IMR-90 (cell line): ENCODE measurements around the gene RAB40C. TPM values are rescaled to one million over a fixed set of nuclear protein-coding genes. Genes with fewer than 3 reads are reported as not detected.

Source experiments
- ATAC-seq: fragments of 200-7000 bp; cut with Tn5 transposase; 2 replicates; pipeline ENCODE4 v1.9.1; 2020; ENCODE audit warnings: low read depth, mild to moderate bottlenecking, moderate library complexity
- BruUV-seq: library from RNA; stranded (reverse); fragments of 400-500 nt; replicated peaks from 2 replicates; lab custom pipeline; 2021; lab: Mats Ljungman, UMichigan
- CTCF ChIA-PET: fragments of 300-600 bp; formaldehyde crosslinking; extraction: SDS; loops from one replicate; lab custom pipeline; 2021; ENCODE audit warnings: antibody characterized with exemption; lab: Yijun Ruan, JAX
- POLR2A ChIA-PET: fragments of 300-600 bp; sonication (Branson Sonifier 250); formaldehyde crosslinking; loops from one replicate; lab custom pipeline; 2022; ENCODE audit warnings: antibody characterized with exemption; ENCODE audit not compliant: unreplicated experiment; lab: Charles Lee
- DNase-seq: peaks from one replicate; pipeline ENCODE4 v3.0.0; 2013
- H2AFZ ChIP-seq: replicated peaks from 2 replicates; pipeline ENCODE3; 2013; ENCODE audit warnings: low read length, mild to moderate bottlenecking; ENCODE audit not compliant: poor library complexity
- H2AK5ac ChIP-seq: 2 replicates; pipeline ENCODE4 v1.6.1; 2013; ENCODE audit warnings: low read depth, low read length, inconsistent platforms
- H2AK9ac ChIP-seq: replicated peaks from 2 replicates; pipeline ENCODE3; 2013; ENCODE audit warnings: mild to moderate bottlenecking, low read depth, low read length, moderate library complexity; ENCODE audit not compliant: poor library complexity
- H2BK120ac ChIP-seq: 2 replicates; pipeline ENCODE4 v1.6.1; 2013; ENCODE audit warnings: low read depth, low read length, inconsistent platforms
- H2BK15ac ChIP-seq: 3 replicates; pipeline ENCODE4 v1.6.1; 2013; ENCODE audit warnings: low read depth, low read length, inconsistent platforms
- H2BK20ac ChIP-seq: 2 replicates; pipeline ENCODE4 v1.6.1; 2013; ENCODE audit warnings: low read depth, mild to moderate bottlenecking, inconsistent platforms, low read length, moderate library complexity
- H2BK5ac ChIP-seq: 2 replicates; pipeline ENCODE4 v1.6.1; 2013; ENCODE audit warnings: mild to moderate bottlenecking, low read depth, low read length, inconsistent platforms; ENCODE audit not compliant: poor library complexity, severe bottlenecking
- H3K14ac ChIP-seq: replicated peaks from 2 replicates; pipeline ENCODE4 v1.6.1; 2013; ENCODE audit warnings: low read depth, low read length, inconsistent platforms
- H3K18ac ChIP-seq: 2 replicates; pipeline ENCODE4 v1.6.1; 2013; ENCODE audit warnings: low read depth, low read length, control low read depth
- H3K23ac ChIP-seq: 2 replicates; pipeline ENCODE4 v1.6.1; 2013; ENCODE audit warnings: low read depth, low read length, inconsistent platforms
- H3K27ac ChIP-seq: 2 replicates; pipeline ENCODE4 v1.5.1; 2013; ENCODE audit warnings: mild to moderate bottlenecking, control low read depth, low read length; ENCODE audit not compliant: insufficient read depth
- H3K27me3 ChIP-seq: 2 replicates; pipeline ENCODE4 v1.6.1; 2013; ENCODE audit warnings: low read length; ENCODE audit not compliant: control insufficient read depth, insufficient read depth
- H3K36me3 ChIP-seq: 2 replicates; pipeline ENCODE4 v1.6.1; 2013; ENCODE audit warnings: low read length, mixed read lengths; ENCODE audit not compliant: control insufficient read depth, insufficient read depth
- H3K4ac ChIP-seq: 2 replicates; pipeline ENCODE4 v1.6.1; 2013; ENCODE audit warnings: low read depth, low read length, inconsistent platforms
- H3K4me1 ChIP-seq: 2 replicates; pipeline ENCODE4 v1.6.1; 2013; ENCODE audit warnings: low read length, mixed read lengths; ENCODE audit not compliant: control insufficient read depth, insufficient read depth
- H3K4me2 ChIP-seq: 2 replicates; pipeline ENCODE4 v1.6.1; 2013; ENCODE audit warnings: low read depth, mild to moderate bottlenecking, control low read depth, low read length, moderate library complexity
- H3K4me3 ChIP-seq: 2 replicates; pipeline ENCODE4 v1.5.1; 2013; ENCODE audit warnings: low read depth, mild to moderate bottlenecking, control low read depth, low read length, moderate library complexity; ENCODE audit not compliant: insufficient read depth
- H3K56ac ChIP-seq: 2 replicates; pipeline ENCODE4 v1.6.1; 2013; ENCODE audit warnings: low read length, inconsistent platforms; ENCODE audit not compliant: insufficient read depth; ENCODE audit errors: extremely low read depth
- H3K79me1 ChIP-seq, 2 experiments: 2 replicates each; pipeline ENCODE4 v1.6.1; 2013; ENCODE audit warnings: low read length in 2 of 2, inconsistent platforms in 1 of 2, low read depth in 1 of 2
- H3K9ac ChIP-seq: 2 replicates; pipeline ENCODE4 v1.6.1; 2013; ENCODE audit warnings: low read depth, low read length, control low read depth
- H3K9me1 ChIP-seq: 2 replicates; pipeline ENCODE4 v1.6.1; 2013; ENCODE audit warnings: low read length, inconsistent platforms; ENCODE audit not compliant: insufficient read depth
- H3K9me3 ChIP-seq: 2 replicates; pipeline ENCODE4 v1.6.1; 2013; ENCODE audit warnings: low read length; ENCODE audit not compliant: control insufficient read depth, insufficient read depth
- H4K20me1 ChIP-seq: 2 replicates; pipeline ENCODE4 v1.6.1; 2013; ENCODE audit warnings: low read length, inconsistent platforms; ENCODE audit not compliant: insufficient read depth
- H4K5ac ChIP-seq: 2 replicates; pipeline ENCODE4 v1.6.1; 2013; ENCODE audit warnings: mild to moderate bottlenecking, low read depth, low read length, control low read depth
- H4K8ac ChIP-seq, 2 experiments: 2 replicates each; pipeline ENCODE4 v1.6.1; 2013; ENCODE audit warnings: low read depth in 2 of 2, low read length in 2 of 2, control low read depth in 1 of 2, inconsistent platforms in 1 of 2
- H4K91ac ChIP-seq: 2 replicates; pipeline ENCODE4 v1.6.1; 2013; ENCODE audit warnings: low read depth, low read length, inconsistent platforms; ENCODE audit not compliant: insufficient read depth
- BHLHE40 ChIP-seq: fragments of 150-350 bp; IDR thresholded peaks from 2 replicates; pipeline ENCODE4 v1.6.1; 2016; ENCODE audit warnings: mild to moderate bottlenecking, low read depth, low read length
- CHD1 ChIP-seq: IDR thresholded peaks from 2 replicates; pipeline ENCODE4 v1.6.1; 2012; ENCODE audit warnings: low read depth, low read length, improper control_type of control experiment
- FOS ChIP-seq: fragments of 150-350 bp; IDR thresholded peaks from 2 replicates; pipeline ENCODE4 v1.6.1; 2016; ENCODE audit warnings: low read depth, low read length
- MAZ ChIP-seq: IDR thresholded peaks from 2 replicates; pipeline ENCODE4 v1.6.1; 2012; ENCODE audit warnings: low read depth, mild to moderate bottlenecking, low read length, improper control_type of control experiment, moderate library complexity, borderline replicate concordance
- MXI1 ChIP-seq: IDR thresholded peaks from 2 replicates; pipeline ENCODE4 v1.6.1; 2012; ENCODE audit warnings: low read depth, mild to moderate bottlenecking, low read length, moderate library complexity, borderline replicate concordance
- NFE2L2 ChIP-seq: fragments of 150-350 bp; IDR thresholded peaks from 2 replicates; pipeline ENCODE4 v1.6.1; 2016; ENCODE audit warnings: low read depth, mild to moderate bottlenecking, low read length
- POLR2A ChIP-seq: IDR thresholded peaks from 2 replicates; pipeline ENCODE4 v1.6.1; 2012; ENCODE audit warnings: mild to moderate bottlenecking, low read depth, low read length
- RAD21 ChIP-seq: IDR thresholded peaks from 2 replicates; pipeline ENCODE4 v1.6.1; 2012; ENCODE audit warnings: low read length, improper control_type of control experiment
- RCOR1 ChIP-seq: IDR thresholded peaks from 2 replicates; pipeline ENCODE4 v1.6.1; 2012; ENCODE audit warnings: mild to moderate bottlenecking, low read length, improper control_type of control experiment; ENCODE audit not compliant: insufficient replicate concordance
- SMC3 ChIP-seq: fragments of 150-350 bp; IDR thresholded peaks from 2 replicates; pipeline ENCODE4 v1.6.1; 2016; ENCODE audit warnings: low read depth, mild to moderate bottlenecking, antibody characterized with exemption, low read length, moderate library complexity
- USF2 ChIP-seq: fragments of 150-350 bp; IDR thresholded peaks from 2 replicates; pipeline ENCODE4 v1.6.1; 2017; ENCODE audit warnings: mild to moderate bottlenecking, antibody characterized with exemption, low read length, low read depth
- WGBS, 2 experiments: methylation state at CpG; one replicate each; pipeline versions ENCODE4 v1.1.5 to v1.1.7; 2013; ENCODE audit warnings: missing lambda C conversion rate in 2 of 2; ENCODE audit not compliant: insufficient read length in 1 of 2; ENCODE audit errors: extremely low coverage in 2 of 2; 5-methylcytosine and 5-hydroxymethylcytosine counted together
- dilution Hi-C: fragments of 300-500 bp; cut with HindIII; formaldehyde crosslinking; loops from one replicate; pipeline ENCODE4 v1.14.3; 2018; ENCODE audit warnings: low sequenced_read_pairs; ENCODE audit not compliant: unreplicated experiment
- in situ Hi-C: fragments of 300-500 bp; cut with MboI; formaldehyde crosslinking; loops from 3 replicates; pipeline ENCODE4 v1.14.3; 2019; ENCODE audit warnings: low sequenced_read_pairs, inconsistent platforms, mixed read lengths
- intact Hi-C: fragments of 100-400 bp; cut with micrococcal nuclease; formaldehyde crosslinking; loops from 2 replicates; pipeline ENCODE4 v1.10.0; 2022
- polyA plus RNA-seq, 3 experiments: library from polyadenylated mRNA; depleted of rRNA; stranded (reverse); fragments of >200 nt; gene quantifications; 2 replicates each; pipeline ENCODE4 v1.2.3, GENCODE V29; 2012; ENCODE audit warnings: low replicate concordance in 1 of 3
- total RNA-seq: library from RNA; depleted of rRNA; stranded (reverse); fragments of >200 nt; gene quantifications from 2 replicates; pipeline ENCODE4 v1.2.3, GENCODE V29; 2012
- TF ChIP-seq, protein P1 (sequence below): fragments of 150-350 bp; IDR thresholded peaks from 2 replicates; pipeline ENCODE4 v1.6.1; 2016; ENCODE audit warnings: low read depth, mild to moderate bottlenecking, low read length, moderate library complexity, borderline replicate concordance
- TF ChIP-seq, protein P2 (sequence below): conservative IDR thresholded peaks from 2 replicates; pipeline ENCODE4 v1.5.1; 2012; ENCODE audit warnings: mild to moderate bottlenecking, low read depth, low read length, improper control_type of control experiment

Gene RAB40C
- total and polyA plus RNA-seq, 2 of the 4 experiments (the other 2 are of a cell fraction), result 6.8 to 13.7 TPM

GRCh38 chr16:578870-579405 is 10.9 kb upstream of the RAB40C start:
- Histone ChIP-seq H3K36me3 (peaks cover 16% of the 10 kb centered on the region; the same call in 1 of the 2 replicates), H2BK5ac (no peak overlapping the region), H3K27me3 (no peaks in the 10 kb centered on the region), H3K4me1 (no peaks in the 10 kb centered on the region), H3K27ac (no peak overlapping the region), H3K4ac (no peak overlapping the region), H2AK9ac (peak overlapping the region; percentile 4), H3K56ac (no peak overlapping the region), H4K8ac (no peak overlapping the region), H2BK20ac (no peak overlapping the region), H3K9me1 (no peaks in the 10 kb centered on the region), H2AFZ (peak overlapping the region; percentile 72), H4K91ac (no peak overlapping the region), H3K9ac (no peak overlapping the region), H4K20me1 (no peaks in the 10 kb centered on the region; the same call in 1 of the 2 replicates), H3K4me3 (no peak overlapping the region), H2AK5ac (peak overlapping the region; percentile 78), H3K18ac (no peak overlapping the region), H3K9me3 (no peaks in the 10 kb centered on the region), H2BK120ac (no peak overlapping the region), H2BK15ac (no peak overlapping the region), H3K14ac (no peak overlapping the region), H3K4me2 (peak overlapping the region; percentile 88), H3K79me1 (peaks cover 0 to 3% of the 10 kb centered on the region in 2 experiments; a peak in 1 of 4 replicates), H3K23ac (no peak overlapping the region), H4K5ac (no peak overlapping the region)
- peak; percentile 48; the same call in 1 of the 2 replicates for TF ChIP-seq USF2
- TF ChIP-seq NFE2L2, result no peak
- peak; percentile 85 for TF ChIP-seq RAD21
- TF ChIP-seq, protein P1, sequence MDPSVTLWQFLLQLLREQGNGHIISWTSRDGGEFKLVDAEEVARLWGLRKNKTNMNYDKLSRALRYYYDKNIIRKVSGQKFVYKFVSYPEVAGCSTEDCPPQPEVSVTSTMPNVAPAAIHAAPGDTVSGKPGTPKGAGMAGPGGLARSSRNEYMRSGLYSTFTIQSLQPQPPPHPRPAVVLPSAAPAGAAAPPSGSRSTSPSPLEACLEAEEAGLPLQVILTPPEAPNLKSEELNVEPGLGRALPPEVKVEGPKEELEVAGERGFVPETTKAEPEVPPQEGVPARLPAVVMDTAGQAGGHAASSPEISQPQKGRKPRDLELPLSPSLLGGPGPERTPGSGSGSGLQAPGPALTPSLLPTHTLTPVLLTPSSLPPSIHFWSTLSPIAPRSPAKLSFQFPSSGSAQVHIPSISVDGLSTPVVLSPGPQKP, result no peak
- TF ChIP-seq POLR2A, result no peak
- peak; percentile 65; the same call in 1 of the 2 replicates for TF ChIP-seq BHLHE40
- TF ChIP-seq CHD1, result no peak
- TF ChIP-seq, protein P2, sequence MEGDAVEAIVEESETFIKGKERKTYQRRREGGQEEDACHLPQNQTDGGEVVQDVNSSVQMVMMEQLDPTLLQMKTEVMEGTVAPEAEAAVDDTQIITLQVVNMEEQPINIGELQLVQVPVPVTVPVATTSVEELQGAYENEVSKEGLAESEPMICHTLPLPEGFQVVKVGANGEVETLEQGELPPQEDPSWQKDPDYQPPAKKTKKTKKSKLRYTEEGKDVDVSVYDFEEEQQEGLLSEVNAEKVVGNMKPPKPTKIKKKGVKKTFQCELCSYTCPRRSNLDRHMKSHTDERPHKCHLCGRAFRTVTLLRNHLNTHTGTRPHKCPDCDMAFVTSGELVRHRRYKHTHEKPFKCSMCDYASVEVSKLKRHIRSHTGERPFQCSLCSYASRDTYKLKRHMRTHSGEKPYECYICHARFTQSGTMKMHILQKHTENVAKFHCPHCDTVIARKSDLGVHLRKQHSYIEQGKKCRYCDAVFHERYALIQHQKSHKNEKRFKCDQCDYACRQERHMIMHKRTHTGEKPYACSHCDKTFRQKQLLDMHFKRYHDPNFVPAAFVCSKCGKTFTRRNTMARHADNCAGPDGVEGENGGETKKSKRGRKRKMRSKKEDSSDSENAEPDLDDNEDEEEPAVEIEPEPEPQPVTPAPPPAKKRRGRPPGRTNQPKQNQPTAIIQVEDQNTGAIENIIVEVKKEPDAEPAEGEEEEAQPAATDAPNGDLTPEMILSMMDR, result peak; percentile 78
- TF ChIP-seq MXI1, result peak; percentile 47; the same call in 1 of the 2 replicates
- no peak for TF ChIP-seq FOS
- no peak for TF ChIP-seq RCOR1
- TF ChIP-seq SMC3, result peak; percentile 65
- TF ChIP-seq MAZ, result peak; percentile 63; the same call in 1 of the 2 replicates
- in situ Hi-C loops (no loop called here), dilution Hi-C loops (no loop called here), intact Hi-C loops (loop anchor here (2.0 kb wide), 1 partner anchor 82 kb away; no protein-coding TSS in a partner anchor)
- CTCF ChIA-PET, result no interaction called here
- POLR2A ChIA-PET, result no interaction called here
- DNase-seq (peak; percentile 65), ATAC-seq (peak; percentile 91)
- no TSS peak for BruUV-seq
- WGBS, 2 experiments, result 56% methylated on average over 13 of the region's 34 CpGs; no CpG with 5 or more reads in 1 of the 2 experiments
